ENCODE data around the gene NBDY. TPM values are rescaled to one million over a fixed set of nuclear protein-coding genes. Genes with fewer than 3 reads are reported as not detected.

The NBDY gene
- total RNA-seq, 1 donor from 2014 or later = 13.8 TPM

DNA sequence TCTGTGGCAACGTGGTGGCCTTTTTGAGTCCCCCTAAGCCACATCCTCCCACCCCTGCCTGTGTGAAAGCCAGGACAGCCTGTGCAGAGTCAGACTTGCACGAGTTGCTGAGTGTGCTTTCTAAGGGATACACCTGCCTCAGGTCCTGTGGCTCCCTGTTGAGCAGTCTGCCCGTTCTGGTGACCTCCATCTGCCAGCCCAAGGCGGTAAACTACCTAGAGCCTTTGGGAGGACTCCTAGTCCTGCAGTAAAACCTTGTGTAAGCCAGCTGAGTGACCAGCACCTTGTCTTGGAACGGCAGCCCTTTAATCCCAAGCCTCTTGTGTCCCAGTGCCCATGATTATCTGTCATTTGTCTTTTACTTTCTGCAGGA is 69.3 kb downstream of the NBDY start:
- Histone ChIP-seq H3K27me3 (no peaks in the 10 kb centered on the region), H3K36me3 (no peaks in the 10 kb centered on the region), H3K4me1 (peaks cover 15% of the 10 kb centered on the region), H3K27ac (no peak overlapping the region), H3K9me3 (no peaks in the 10 kb centered on the region), H3K4me3 (no peak overlapping the region)
- intact Hi-C loops (cut with DNase I) = no loop called here
- DNase-seq (ENCODE audit: extremely low spot score in 2 of 2) = peak; percentile 64 to 80
- TF ChIP-seq, protein P1, sequence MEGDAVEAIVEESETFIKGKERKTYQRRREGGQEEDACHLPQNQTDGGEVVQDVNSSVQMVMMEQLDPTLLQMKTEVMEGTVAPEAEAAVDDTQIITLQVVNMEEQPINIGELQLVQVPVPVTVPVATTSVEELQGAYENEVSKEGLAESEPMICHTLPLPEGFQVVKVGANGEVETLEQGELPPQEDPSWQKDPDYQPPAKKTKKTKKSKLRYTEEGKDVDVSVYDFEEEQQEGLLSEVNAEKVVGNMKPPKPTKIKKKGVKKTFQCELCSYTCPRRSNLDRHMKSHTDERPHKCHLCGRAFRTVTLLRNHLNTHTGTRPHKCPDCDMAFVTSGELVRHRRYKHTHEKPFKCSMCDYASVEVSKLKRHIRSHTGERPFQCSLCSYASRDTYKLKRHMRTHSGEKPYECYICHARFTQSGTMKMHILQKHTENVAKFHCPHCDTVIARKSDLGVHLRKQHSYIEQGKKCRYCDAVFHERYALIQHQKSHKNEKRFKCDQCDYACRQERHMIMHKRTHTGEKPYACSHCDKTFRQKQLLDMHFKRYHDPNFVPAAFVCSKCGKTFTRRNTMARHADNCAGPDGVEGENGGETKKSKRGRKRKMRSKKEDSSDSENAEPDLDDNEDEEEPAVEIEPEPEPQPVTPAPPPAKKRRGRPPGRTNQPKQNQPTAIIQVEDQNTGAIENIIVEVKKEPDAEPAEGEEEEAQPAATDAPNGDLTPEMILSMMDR (IDR thresholded peaks at IDR 0.05) = no peak
- TF ChIP-seq POLR2A (IDR thresholded peaks at IDR 0.05) = no peak

DNA sequence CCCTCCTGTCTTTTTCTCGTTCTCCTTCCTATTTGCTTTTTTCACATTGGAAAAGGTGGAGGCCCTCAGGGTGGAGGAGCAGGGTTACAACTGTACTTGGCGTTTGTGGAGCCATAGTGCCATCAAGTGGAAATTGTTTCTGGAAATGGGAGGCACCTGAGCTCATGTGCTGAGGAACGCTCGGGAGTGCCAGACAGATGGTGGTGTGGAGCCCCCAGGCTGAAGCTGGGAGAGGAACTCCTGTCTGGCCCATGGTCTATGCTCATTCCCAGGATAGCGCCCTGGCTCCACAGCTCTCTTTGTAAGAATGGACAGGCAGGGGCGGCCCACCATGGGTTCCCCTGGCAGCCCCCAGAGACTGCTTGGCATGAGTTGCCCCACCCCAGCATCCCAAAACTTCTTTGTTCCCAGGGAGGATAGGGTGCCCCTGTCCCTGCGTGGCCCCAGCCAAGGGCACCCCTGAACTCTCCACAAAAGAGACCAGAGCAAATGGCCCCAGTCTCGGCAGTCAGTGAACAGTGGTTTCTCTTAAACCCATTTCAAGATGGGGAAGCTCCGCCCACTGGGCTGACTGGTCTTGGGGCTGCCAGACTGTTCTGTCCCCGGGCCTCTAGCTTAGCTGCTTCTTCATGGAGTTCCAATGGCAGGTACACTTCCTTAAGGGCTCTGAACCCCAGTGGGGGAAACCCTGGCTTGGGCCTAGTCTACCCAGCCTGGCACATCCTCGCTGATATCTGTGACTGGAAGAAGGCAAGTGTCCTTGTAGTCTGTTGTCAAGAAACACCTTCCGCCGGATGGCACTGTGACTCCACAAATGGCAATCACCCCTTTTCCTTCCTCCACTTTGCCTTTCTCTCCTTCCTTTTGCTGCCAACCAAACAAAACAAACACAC is 70.1 kb downstream of the NBDY start:
- no peaks in the 10 kb centered on the region for H3K9me3 ChIP-seq
- TF ChIP-seq POLR2AphosphoS5 (IDR thresholded peaks at IDR 0.05; ENCODE audit: insufficient read depth in 1 of 2, low read depth in 1 of 2) (no peak), POLR2A (IDR thresholded peaks at IDR 0.05) (no peak)
- TF ChIP-seq, protein P1 (IDR thresholded peaks at IDR 0.05) = no peak
- H3K36me3 ChIP-seq = no peaks in the 10 kb centered on the region
- no peak overlapping the region for H3K4me3 ChIP-seq
- peak; percentile 40 to 60 for DNase-seq (ENCODE audit: extremely low spot score in 2 of 2)
- intact Hi-C loops (cut with DNase I) = no loop called here
- H3K4me1 ChIP-seq = peaks cover 23% of the 10 kb centered on the region
- no peaks in the 10 kb centered on the region for H3K27me3 ChIP-seq
- no peak overlapping the region for H3K27ac ChIP-seq

DNA sequence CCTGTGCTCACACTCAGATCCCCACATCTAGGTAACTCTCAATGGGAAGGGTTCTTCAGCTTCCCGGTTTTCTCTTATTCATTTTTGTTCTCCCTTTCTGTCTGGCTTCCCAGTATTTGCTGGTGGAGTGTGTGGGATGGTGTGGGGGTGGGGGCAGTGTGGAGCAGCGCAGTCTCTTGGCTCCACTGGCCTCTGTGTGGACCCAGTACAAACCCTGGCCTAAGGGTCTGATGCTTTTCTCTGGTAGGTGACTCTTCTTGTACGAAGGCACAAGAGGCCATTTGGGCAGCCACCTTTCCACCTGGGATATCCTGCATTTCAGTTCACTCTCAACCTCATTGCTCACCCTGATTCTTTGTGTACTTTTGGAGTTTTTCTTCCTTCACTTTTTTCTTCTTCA is 71.3 kb downstream of the NBDY start:
- Histone ChIP-seq H3K27me3 (no peaks in the 10 kb centered on the region), H3K4me1 (peaks cover 29% of the 10 kb centered on the region), H3K27ac (no peak overlapping the region), H3K9me3 (no peaks in the 10 kb centered on the region), H3K4me3 (no peak overlapping the region), H3K36me3 (no peaks in the 10 kb centered on the region)
- intact Hi-C loops (cut with DNase I) = no loop called here
- DNase-seq (ENCODE audit: extremely low spot score in 2 of 2) = peak in 1 of 2 donors; percentile 54
- TF ChIP-seq POLR2AphosphoS5 (IDR thresholded peaks at IDR 0.05; ENCODE audit: insufficient read depth in 1 of 2, low read depth in 1 of 2) (no peak), POLR2A (IDR thresholded peaks at IDR 0.05) (no peak)
- TF ChIP-seq, protein P1 (IDR thresholded peaks at IDR 0.05) = no peak

DNA sequence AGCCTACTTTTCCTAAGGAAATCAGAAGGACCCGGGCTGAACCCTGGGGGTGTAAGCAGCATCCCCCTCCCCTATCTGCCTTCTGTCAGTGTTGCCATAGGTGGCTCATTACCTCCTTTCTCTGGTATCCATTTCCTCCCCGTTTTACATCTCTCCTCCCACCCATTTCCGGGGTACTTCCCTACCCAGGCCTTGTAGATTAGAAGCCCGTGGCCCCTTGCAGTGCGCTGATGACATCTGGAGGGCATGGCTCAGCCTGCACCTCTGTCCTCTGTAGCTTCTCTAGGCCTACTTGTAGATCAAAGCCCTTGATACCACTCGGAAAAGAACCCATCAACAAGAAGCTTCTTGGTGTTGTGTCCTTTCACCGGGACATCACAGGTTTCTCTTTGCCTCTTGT is 71.8 kb downstream of the NBDY start:
- Histone ChIP-seq H3K9me3 (no peaks in the 10 kb centered on the region), H3K4me3 (no peak overlapping the region), H3K36me3 (no peaks in the 10 kb centered on the region), H3K27ac (no peak overlapping the region), H3K4me1 (peaks cover 29% of the 10 kb centered on the region), H3K27me3 (no peaks in the 10 kb centered on the region)
- peak in 1 of 2 donors; percentile 49 for DNase-seq (ENCODE audit: extremely low spot score in 2 of 2)
- intact Hi-C loops (cut with DNase I) = no loop called here
- no peak for TF ChIP-seq POLR2A (IDR thresholded peaks at IDR 0.05)
- TF ChIP-seq, protein P1 (IDR thresholded peaks at IDR 0.05) = no peak
- TF ChIP-seq POLR2AphosphoS5 (IDR thresholded peaks at IDR 0.05; ENCODE audit: insufficient read depth in 1 of 2, low read depth in 1 of 2) = no peak

DNA sequence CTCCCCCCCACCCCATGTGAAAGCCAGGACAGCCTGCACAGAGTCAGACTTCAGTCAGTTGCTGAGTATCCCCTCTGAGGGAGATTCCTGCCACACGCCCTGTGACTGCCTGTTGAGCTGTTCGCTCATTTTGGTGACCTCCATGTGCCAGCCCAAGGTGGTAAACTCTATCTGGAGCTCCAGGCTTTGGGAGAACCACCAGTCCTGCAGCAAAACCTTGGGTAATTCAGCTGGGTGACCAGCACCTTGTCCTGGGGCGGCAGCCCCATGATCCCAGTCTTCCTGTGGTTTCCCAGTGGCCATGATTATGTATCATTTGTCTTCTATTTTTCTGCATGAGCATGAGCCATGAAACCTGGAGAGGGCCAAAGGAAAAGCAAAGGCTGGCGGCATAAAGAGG is 73.4 kb downstream of the NBDY start:
- Histone ChIP-seq H3K36me3 (no peaks in the 10 kb centered on the region), H3K27ac (peak overlapping the region; percentile 83), H3K4me3 (peak overlapping the region in 1 of 2 donors; percentile 57), H3K9me3 (no peaks in the 10 kb centered on the region), H3K4me1 (peaks cover 29% of the 10 kb centered on the region), H3K27me3 (no peaks in the 10 kb centered on the region)
- intact Hi-C loops (cut with DNase I) = no loop called here
- TF ChIP-seq POLR2AphosphoS5 (IDR thresholded peaks at IDR 0.05; ENCODE audit: insufficient read depth in 1 of 2, low read depth in 1 of 2) = no peak
- TF ChIP-seq, protein P1 (IDR thresholded peaks at IDR 0.05) = no peak
- peak in 1 of 2 donors; percentile 82 for DNase-seq (ENCODE audit: extremely low spot score in 2 of 2)
